Activated CD8-positive, alpha-beta T cell treated with anti-CD3 and anti-CD28 coated beads for 36 hours (primary cell): ENCODE measurements around the gene HRC. TPM values are rescaled to one million over a fixed set of nuclear protein-coding genes. Genes with fewer than 3 reads are reported as not detected.
"Not testable (repeated sequence)": the region's sequence is repeated elsewhere in the genome, so short reads cannot be mapped to it uniquely, and the experiment has no call there.

Experiments
- ATAC-seq: fragments of 200-7000 bp; cut with Tn5 transposase; one replicate; pipeline ENCODE4 v1.10.0; 2021; ENCODE audit warnings: mild to moderate bottlenecking, moderate library complexity
- CTCF ChIA-PET: fragments of 350-600 bp; sonication (Branson Sonifier 250); formaldehyde crosslinking; loops from one replicate; lab custom pipeline; 2021; ENCODE audit warnings: antibody characterized with exemption; lab: Charles Lee
- POLR2A ChIA-PET: fragments of 350-600 bp; sonication (Branson Sonifier 250); formaldehyde crosslinking; loops from one replicate; lab custom pipeline; 2021; ENCODE audit warnings: antibody characterized with exemption; lab: Charles Lee
- DNase-seq: peaks from one replicate; pipeline ENCODE4 v3.0.0-alpha.2; 2020
- H3K27ac Mint-ChIP-seq: one replicate; pipeline ENCODE4 v1.8.0; 2021; ENCODE audit warnings: mild to moderate bottlenecking, mixed read lengths
- H3K27me3 Mint-ChIP-seq: one replicate; pipeline ENCODE4 v1.8.0; 2021; ENCODE audit warnings: mixed read lengths
- H3K36me3 Mint-ChIP-seq: one replicate; pipeline ENCODE4 v1.8.0; 2021; ENCODE audit warnings: low read depth, mixed read lengths
- H3K4me1 Mint-ChIP-seq: one replicate; pipeline ENCODE4 v1.8.0; 2021; ENCODE audit warnings: low read depth, mixed read lengths
- H3K4me3 Mint-ChIP-seq: one replicate; pipeline ENCODE4 v1.8.0; 2021; ENCODE audit warnings: mild to moderate bottlenecking, moderate library complexity, mixed read lengths
- H3K9me3 Mint-ChIP-seq: one replicate; pipeline ENCODE4 v1.8.0; 2021; ENCODE audit warnings: mixed read lengths
- intact Hi-C: fragments of 100-400 bp; cut with micrococcal nuclease; formaldehyde crosslinking; loops from one replicate; pipeline ENCODE4 v1.10.0; 2022
- total RNA-seq, 2 experiments: library from RNA; stranded (reverse); gene quantifications; one replicate each; pipeline ENCODE4 v1.2.3, GENCODE V29; 2021
- TF ChIP-seq, protein P1 (sequence below): fragments of 200-600 bp; IDR thresholded peaks from one replicate; pipeline ENCODE4 v1.8.0; 2022; ENCODE audit warnings: antibody characterized with exemption, mild to moderate bottlenecking

HRC gene
- total RNA-seq, 2 experiments from 2014 or later = not detected

DNA sequence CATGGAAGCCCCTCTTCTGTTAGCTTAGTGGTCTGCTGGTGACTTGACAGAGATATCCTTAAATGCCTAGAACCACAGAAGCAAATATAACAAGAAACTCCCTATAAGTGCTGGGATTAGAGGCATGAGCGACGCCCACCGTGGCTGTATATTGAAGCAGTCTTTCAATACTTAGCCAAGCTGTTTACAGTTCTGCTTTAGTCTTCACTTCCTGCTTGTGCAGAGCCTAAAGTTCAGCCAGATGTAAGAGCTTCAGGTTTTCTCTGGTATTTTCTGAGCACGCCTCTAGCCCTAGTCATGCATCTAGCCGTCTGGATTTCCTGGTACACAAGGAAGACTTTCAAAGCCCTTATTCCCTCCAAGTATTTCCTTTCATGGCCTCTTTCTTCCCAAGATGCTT is 30.9 kb upstream of the HRC start:
- no peak for ATAC-seq
- DNase-seq = no peak
- Mint-ChIP-seq H3K36me3 (peaks cover 2% of the 10 kb centered on the region), H3K27me3 (no peaks in the 10 kb centered on the region), H3K4me1 (peaks cover 7% of the 10 kb centered on the region), H3K27ac (no peak overlapping the region), H3K9me3 (peaks cover 14% of the 10 kb centered on the region), H3K4me3 (no peak overlapping the region)
- CTCF ChIA-PET = interaction anchor here (0.7 to 3.9 kb wide), 4 partner anchors 13 to 89 kb away, joined by 3 to 26 read pairs (median 5); no protein-coding TSS in a partner anchor
- POLR2A ChIA-PET = interaction anchor here (0.7 kb wide), 1 partner anchor 60 kb away, joined by 3 read pairs; no protein-coding TSS in a partner anchor
- TF ChIP-seq, protein P1, sequence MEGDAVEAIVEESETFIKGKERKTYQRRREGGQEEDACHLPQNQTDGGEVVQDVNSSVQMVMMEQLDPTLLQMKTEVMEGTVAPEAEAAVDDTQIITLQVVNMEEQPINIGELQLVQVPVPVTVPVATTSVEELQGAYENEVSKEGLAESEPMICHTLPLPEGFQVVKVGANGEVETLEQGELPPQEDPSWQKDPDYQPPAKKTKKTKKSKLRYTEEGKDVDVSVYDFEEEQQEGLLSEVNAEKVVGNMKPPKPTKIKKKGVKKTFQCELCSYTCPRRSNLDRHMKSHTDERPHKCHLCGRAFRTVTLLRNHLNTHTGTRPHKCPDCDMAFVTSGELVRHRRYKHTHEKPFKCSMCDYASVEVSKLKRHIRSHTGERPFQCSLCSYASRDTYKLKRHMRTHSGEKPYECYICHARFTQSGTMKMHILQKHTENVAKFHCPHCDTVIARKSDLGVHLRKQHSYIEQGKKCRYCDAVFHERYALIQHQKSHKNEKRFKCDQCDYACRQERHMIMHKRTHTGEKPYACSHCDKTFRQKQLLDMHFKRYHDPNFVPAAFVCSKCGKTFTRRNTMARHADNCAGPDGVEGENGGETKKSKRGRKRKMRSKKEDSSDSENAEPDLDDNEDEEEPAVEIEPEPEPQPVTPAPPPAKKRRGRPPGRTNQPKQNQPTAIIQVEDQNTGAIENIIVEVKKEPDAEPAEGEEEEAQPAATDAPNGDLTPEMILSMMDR = no peak
- intact Hi-C loops = no loop called here

DNA sequence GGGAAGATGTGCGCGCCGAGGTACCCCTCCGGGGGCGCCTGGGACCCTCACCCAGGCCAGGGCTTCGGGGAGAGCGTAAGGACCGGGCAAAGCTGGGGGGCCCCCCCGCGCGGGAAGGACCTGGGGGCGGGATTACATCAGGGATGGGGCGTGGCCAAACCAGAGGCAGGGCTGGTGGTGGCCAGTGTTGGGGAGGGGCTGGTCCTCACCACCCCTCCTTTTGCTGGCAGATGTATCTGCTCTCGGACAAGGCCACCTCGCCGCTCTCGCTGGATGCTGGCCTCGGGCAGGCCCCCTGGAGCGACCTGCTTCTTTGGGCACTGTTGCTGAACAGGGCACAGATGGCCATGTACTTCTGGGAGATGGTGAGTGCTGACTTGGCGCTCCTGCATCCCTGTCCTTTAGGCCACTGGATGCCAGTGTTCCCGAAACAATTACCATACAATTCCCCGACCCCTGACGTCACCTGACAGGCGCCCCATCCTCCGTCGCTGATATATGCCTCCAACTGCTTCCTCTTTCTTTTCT is 27.7 kb upstream of the HRC start:
- intact Hi-C loops = no loop called here
- Mint-ChIP-seq H3K4me3 (no peak overlapping the region), H3K36me3 (peaks cover 2% of the 10 kb centered on the region), H3K27me3 (no peaks in the 10 kb centered on the region), H3K9me3 (peaks cover 11% of the 10 kb centered on the region), H3K27ac (no peak overlapping the region), H3K4me1 (no peaks in the 10 kb centered on the region)
- POLR2A ChIA-PET = no interaction called here
- no peak for ATAC-seq
- TF ChIP-seq, protein P1 = no peak
- no peak for DNase-seq
- CTCF ChIA-PET = no interaction called here

DNA sequence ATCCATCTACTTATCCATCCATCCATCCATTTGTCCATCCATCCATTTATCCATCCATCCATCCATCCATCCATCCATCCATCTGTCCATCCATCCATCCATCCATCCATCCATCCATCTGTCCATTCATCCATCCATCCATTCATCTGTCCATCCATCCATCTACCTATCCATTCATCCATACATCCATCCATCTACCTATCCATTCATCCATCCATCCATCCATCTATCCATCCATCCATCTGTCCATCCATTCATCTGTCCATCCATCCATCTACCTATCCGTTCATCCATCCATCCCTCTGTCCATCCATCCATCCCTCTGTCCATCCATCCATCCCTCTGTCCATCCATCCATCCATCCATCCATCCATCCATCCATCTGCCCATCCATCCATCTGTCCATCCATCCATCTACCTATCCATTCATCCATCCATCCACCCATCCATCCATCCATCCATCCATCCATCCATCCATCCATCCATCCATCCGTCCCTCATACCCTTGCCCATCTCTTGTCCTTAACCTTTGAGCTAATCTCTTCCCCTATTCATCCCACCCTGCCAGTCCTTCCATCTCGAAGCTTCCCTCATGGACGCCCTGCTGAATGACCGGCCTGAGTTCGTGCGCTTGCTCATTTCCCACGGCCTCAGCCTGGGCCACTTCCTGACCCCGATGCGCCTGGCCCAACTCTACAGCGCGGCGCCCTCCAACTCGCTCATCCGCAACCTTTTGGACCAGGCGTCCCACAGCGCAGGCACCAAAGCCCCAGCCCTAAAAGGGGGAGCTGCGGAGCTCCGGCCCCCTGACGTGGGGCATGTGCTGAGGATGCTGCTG is 27.0 kb upstream of the HRC start:
- ATAC-seq, H3K27ac Mint-ChIP-seq, H3K27me3 Mint-ChIP-seq, CTCF ChIA-PET, H3K4me1 Mint-ChIP-seq, POLR2A ChIA-PET, H3K4me3 Mint-ChIP-seq, intact Hi-C loops, DNase-seq, H3K36me3 Mint-ChIP-seq: not testable (repeated sequence)
- peaks cover 11% of the 10 kb centered on the region for H3K9me3 Mint-ChIP-seq

DNA sequence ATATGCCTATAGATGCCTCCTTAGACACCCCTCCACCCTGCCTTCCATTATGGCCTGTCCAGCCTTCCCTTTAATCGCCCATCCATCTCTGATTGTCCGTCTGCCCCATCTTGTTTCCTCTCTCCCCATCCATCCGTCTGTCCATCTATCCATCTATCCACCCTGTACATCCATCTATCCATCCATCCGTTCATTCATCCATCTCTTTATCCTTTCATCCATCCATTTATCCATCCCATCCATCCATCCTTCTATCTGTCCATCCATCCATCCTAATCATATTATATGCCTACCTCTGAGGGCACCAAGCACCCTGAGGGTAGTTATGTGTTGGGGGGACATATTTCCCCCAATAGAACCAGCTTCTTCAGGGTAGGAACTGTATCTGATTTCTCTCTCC is 25.5 kb upstream of the HRC start:
- no peak for ATAC-seq
- Mint-ChIP-seq H3K27me3 (no peaks in the 10 kb centered on the region), H3K4me1 (peaks cover 4% of the 10 kb centered on the region), H3K36me3 (peaks cover 2% of the 10 kb centered on the region), H3K9me3 (peaks cover 9% of the 10 kb centered on the region), H3K27ac (no peak overlapping the region), H3K4me3 (no peak overlapping the region)
- ChIA-PET CTCF (interaction anchor here (1.3 kb wide), 1 partner anchor 28 kb away, joined by 4 read pairs; no protein-coding TSS in a partner anchor), POLR2A (no interaction called here)
- intact Hi-C loops = no loop called here
- no peak for DNase-seq
- TF ChIP-seq, protein P1 = no peak

DNA sequence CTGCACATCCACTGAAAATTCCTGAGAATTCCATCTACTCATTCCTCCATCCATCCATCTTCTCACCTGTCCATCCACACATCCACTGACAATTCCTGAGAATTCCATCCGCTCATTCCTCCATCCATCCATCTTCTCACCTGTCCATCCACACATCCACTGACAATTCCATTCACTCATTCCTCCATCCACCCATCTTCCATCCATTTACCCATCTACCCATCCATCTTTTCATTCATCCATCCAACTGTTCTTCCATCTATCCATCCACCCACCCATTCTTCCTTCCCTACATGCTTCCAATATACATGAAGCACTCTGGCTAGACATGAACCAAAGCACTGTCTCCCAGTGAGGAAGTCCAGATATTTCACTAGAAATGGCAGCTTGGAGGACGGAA is 18.0 kb upstream of the HRC start:
- Mint-ChIP-seq H3K36me3 (no peaks in the 10 kb centered on the region), H3K27me3 (peaks cover 2% of the 10 kb centered on the region), H3K9me3 (no peaks in the 10 kb centered on the region), H3K4me3 (no peak overlapping the region), H3K27ac (no peak overlapping the region), H3K4me1 (peaks cover 4% of the 10 kb centered on the region)
- CTCF ChIA-PET = no interaction called here
- TF ChIP-seq, protein P1 = no peak
- POLR2A ChIA-PET = no interaction called here
- ATAC-seq (no peak), DNase-seq (no peak)
- intact Hi-C loops = no loop called here
